GM19043 (cell line): ENCODE measurements around the gene BLCAP.
A peak's percentile ranks its signal among the peaks of the same experiment; 100 is the strongest.
"Not testable (repeated sequence)": the region's sequence is repeated elsewhere in the genome, so short reads cannot be mapped to it uniquely, and the experiment has no call there.

Source experiments
- ATAC-seq: cut with Tn5 transposase; IDR thresholded peaks from one replicate; pipeline ENCODE4 v1.9.1; 2021; ENCODE audit warnings: low read depth; ENCODE audit not compliant: unreplicated experiment

BLCAP gene

GRCh38 chr20:37527638-37528445, at the start of gene BLCAP:
Gene BLCAP, minus strand, starts transcription at chr20:37527876. Its CDS starts 8,702 bp downstream, at chr20:37519174.
- ATAC-seq: peak; percentile 70

DNA sequence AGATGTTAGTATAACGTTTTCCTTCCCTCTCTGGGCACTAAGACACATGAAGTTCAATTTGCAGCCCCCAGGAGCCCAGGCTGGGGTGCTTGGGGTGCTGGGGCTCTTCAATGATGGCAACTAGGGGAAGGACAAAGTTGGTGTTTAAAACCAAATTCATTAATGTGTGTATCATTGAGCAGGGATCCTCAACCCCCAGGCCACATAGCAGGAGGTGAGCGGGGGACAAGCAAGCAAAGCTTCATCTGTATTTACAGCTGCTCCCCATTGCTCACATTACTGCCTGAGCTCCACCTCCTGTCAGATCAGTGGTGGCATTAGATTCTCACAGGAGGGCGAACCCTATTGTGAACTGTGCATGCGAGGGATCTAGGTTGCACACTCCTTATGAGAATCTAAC, 49.8 kb upstream of the BLCAP start:
- not testable (repeated sequence) for ATAC-seq

GRCh38 chr20:37576911-37577310, 49.2 kb upstream of the BLCAP start:
- no peak for ATAC-seq

GRCh38 chr20:37575884-37576283, 48.2 kb upstream of the BLCAP start:
- ATAC-seq: no peak

GRCh38 chr20:37574199-37574890, 46.7 kb upstream of the BLCAP start:
- ATAC-seq: no peak

DNA sequence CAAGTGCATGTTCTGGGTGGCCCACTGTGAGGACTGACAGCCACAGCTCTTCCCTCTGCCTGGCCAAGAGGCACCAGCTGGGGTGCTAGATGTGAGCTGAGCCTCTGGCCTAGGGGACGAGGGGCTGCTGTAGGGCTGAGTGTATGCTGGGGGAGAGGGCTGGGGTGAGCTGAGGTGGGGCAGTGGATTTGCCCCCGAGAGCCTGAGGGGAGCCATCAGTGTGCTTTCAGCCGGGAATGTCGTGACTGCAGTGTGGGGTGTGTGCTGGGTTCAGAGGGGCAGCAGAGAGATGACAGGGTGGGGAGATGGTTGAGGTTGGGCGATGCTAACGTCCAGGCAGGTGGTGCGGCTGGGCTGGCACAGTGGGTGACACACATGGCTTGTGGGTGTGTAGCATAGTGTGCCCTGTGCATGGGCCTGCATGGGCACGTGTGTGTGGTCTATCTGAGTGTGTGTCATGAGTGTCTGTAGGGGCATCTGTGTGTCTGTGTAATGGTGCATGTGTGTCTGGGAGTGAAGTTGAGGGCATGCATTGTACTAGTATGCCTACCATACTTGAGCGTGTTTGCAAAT, 46.0 kb upstream of the BLCAP start:
- no peak for ATAC-seq

GRCh38 chr20:37571033-37571432, 43.4 kb upstream of the BLCAP start:
- no peak for ATAC-seq

DNA sequence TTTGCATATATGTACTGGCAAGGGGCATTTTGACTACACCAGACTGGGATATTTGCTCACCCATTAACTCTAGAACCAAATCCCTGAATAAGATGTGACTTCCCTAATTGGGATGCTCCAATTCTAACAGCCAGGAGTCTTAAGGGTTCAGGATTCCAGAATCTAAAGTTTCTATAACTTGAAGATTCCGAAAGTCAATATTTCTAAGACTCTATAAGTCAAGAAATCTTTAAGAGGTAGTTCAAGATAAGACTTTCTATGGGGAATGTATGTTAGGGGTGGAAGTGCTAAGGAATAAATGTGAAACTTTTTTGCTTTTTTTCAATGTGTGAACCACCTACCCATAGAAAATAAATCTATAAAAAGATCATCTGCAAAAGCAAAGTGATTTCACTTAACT, 42.7 kb upstream of the BLCAP start:
- no peak for ATAC-seq

DNA sequence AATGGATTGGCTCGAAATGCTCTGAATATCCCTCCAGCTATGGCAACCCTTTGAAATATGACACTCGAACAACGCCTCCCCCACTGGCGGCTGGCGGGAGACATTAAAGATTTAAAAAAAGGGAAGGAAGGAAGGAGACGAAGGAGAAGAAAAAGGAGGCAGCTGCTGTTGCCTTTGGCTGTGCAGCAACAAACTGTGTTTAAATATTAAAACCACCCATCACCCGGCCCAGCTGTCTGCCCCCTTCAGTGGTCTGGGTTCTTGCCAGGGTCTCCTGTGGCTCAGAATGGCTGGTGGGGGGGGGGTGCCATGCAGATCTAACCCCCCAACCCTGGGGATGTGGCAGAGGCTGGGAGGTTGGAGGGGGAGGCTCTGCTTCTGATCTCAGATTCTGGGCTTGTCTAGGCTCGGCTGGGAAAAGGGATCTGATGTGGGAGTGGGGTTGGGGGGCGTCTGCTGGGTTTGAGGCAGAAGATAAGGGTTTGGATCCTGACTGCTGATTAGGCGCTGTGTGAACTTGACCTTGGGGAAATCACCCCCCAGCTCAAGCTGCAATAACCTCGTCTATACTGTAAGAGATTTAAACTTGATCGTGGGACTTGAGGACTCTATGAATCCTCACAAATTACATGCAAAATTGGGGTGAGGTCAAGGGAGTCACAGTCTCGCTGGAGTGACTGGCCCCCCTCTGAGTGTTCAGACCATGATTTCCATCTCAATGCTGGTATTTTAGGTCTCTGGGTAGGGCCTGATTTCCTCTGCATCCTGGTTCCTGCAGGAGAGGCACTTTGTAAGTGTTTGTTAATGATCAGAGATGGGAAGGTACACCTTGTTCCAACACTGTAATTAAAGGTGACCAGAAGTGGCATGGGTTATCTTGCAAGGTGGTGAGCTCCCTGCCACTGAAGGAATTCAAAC, 40.3 kb upstream of the BLCAP start:
- no peak for ATAC-seq

DNA sequence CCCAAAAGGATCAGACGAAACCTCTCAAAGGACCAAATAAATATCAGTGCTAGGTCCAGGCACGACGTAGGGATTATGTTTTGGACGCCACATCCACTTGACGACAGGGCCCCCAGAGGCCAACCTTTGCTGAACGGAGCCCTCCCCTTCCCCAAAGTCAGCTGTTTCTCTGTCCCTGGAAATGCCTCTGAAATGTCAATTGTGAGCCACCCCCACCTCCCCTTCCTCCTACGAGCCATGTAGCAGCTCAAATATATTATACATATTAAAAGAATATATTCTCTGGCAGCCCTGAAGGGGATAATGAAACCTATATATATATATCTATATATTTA, 39.6 kb upstream of the BLCAP start:
- no peak for ATAC-seq

- no peak for ATAC-seq
These were observed 39.1 kb upstream of the BLCAP start for GRCh38 chr20:37566590-37567330.

GRCh38 chr20:37565134-37565811, 37.6 kb upstream of the BLCAP start:
- no peak for ATAC-seq

- ATAC-seq: no peak
These were observed 36.9 kb upstream of the BLCAP start for GRCh38 chr20:37564388-37565133.

DNA sequence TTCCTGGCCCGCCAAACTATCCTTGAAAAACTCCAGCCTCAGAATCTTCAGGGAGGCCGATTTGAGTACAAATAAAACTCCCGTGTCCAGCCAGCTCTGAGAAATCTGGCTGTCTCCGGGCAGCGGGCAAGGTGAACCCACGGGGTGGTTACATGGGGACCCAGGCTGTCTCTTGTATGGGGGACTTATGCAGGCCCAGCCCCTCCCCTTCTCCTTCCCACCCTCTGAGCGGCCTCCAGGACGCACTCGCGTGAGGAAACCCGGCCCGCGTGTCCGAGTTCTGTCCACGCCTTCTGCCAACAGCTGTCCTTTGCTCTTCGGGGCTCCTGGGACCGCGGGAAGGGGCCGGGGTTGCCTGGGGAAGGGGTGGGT, 36.3 kb upstream of the BLCAP start:
- ATAC-seq: no peak

GRCh38 chr20:37562695-37563480, 35.2 kb upstream of the BLCAP start:
- ATAC-seq: no peak

GRCh38 chr20:37560629-37561028, 33.0 kb upstream of the BLCAP start:
- no peak for ATAC-seq

- no peak for ATAC-seq
These were observed 31.8 kb upstream of the BLCAP start for GRCh38 chr20:37559312-37560027.
